Ectodermal cell (in vitro differentiated cells): ENCODE results near the gene LRRC14B.
"Not testable (repeated sequence)": the region's sequence is repeated elsewhere in the genome, so short reads cannot be mapped to it uniquely, and the experiment has no call there.

Experiments used
- H3K27ac ChIP-seq: 2 replicates; pipeline ENCODE4 v1.7.0; 2013; ENCODE audit warnings: mild to moderate bottlenecking, low read depth, low read length; ENCODE audit not compliant: insufficient read depth, poor library complexity, severe bottlenecking
- H3K27me3 ChIP-seq: 2 replicates; pipeline ENCODE4 v1.7.0; 2013; ENCODE audit warnings: mild to moderate bottlenecking, low read length; ENCODE audit not compliant: insufficient read depth, control insufficient read depth, poor library complexity, severe bottlenecking
- H3K36me3 ChIP-seq: one replicate; pipeline ENCODE4 v1.7.0; 2013; ENCODE audit warnings: low read length; ENCODE audit not compliant: control insufficient read depth, insufficient read depth
- H3K4me1 ChIP-seq: one replicate; pipeline ENCODE4 v1.7.0; 2013; ENCODE audit warnings: low read length; ENCODE audit not compliant: control insufficient read depth, insufficient read depth
- H3K4me3 ChIP-seq: 2 replicates; pipeline ENCODE4 v1.7.0; 2013; ENCODE audit warnings: low read depth, low read length, control low read depth; ENCODE audit not compliant: insufficient read depth
- H3K9me3 ChIP-seq: 2 replicates; pipeline ENCODE4 v1.7.0; 2013; ENCODE audit warnings: mild to moderate bottlenecking, low read length, moderate library complexity; ENCODE audit not compliant: control insufficient read depth
- WGBS, 2 experiments: methylation state at CpG; one replicate each; pipeline ENCODE4 v1.1.7; 2013; ENCODE audit warnings: missing lambda C conversion rate in 2 of 2; 5-methylcytosine and 5-hydroxymethylcytosine counted together

Gene LRRC14B

GRCh38 chr5:190366-191035 is 794 bp upstream of the LRRC14B start:
- Histone ChIP-seq H3K27ac (no peak overlapping the region), H3K27me3 (no peaks in the 10 kb centered on the region), H3K9me3 (no peaks in the 10 kb centered on the region), H3K36me3 (no peaks in the 10 kb centered on the region), H3K4me1 (peaks cover 15% of the 10 kb centered on the region), H3K4me3 (no peak overlapping the region)
- 79 to 81% methylated on average over 16 of the region's 16 CpGs for WGBS, 2 experiments

GRCh38 chr5:191949-192690 is 825 bp downstream of the LRRC14B start:
- H3K4me3 ChIP-seq: no peak overlapping the region
- no peaks in the 10 kb centered on the region for H3K36me3 ChIP-seq
- H3K9me3 ChIP-seq: no peaks in the 10 kb centered on the region
- H3K4me1 ChIP-seq: peaks cover 15% of the 10 kb centered on the region
- H3K27ac ChIP-seq: no peak overlapping the region
- 95% methylated on average over 46 of the region's 46 CpGs for WGBS, 2 experiments
- no peaks in the 10 kb centered on the region for H3K27me3 ChIP-seq

- Histone ChIP-seq H3K9me3 (no peaks in the 10 kb centered on the region), H3K4me3 (no peak overlapping the region), H3K27ac (no peak overlapping the region), H3K27me3 (no peaks in the 10 kb centered on the region), H3K36me3 (no peaks in the 10 kb centered on the region), H3K4me1 (peaks cover 15% of the 10 kb centered on the region)
- 88% methylated on average over 9 of the region's 9 CpGs for WGBS, 2 experiments
Observed at GRCh38 chr5:192691-192969, 1.3 kb downstream of the LRRC14B start.

- H3K4me3 ChIP-seq: no peak overlapping the region
- H3K9me3 ChIP-seq: no peaks in the 10 kb centered on the region
- no peak overlapping the region for H3K27ac ChIP-seq
- no peaks in the 10 kb centered on the region for H3K36me3 ChIP-seq
- WGBS, 2 experiments: 91 to 94% methylated on average over 17 of the region's 17 CpGs
- peaks cover 10% of the 10 kb centered on the region for H3K4me1 ChIP-seq
- no peaks in the 10 kb centered on the region for H3K27me3 ChIP-seq
Observed at GRCh38 chr5:192970-193831, 1.9 kb downstream of the LRRC14B start.

- no peak overlapping the region for H3K27ac ChIP-seq
- 89 to 92% methylated on average over 14 to 15 of the region's 15 CpGs for WGBS, 2 experiments
- H3K9me3 ChIP-seq: no peaks in the 10 kb centered on the region
Observed at GRCh38 chr5:194102-194501, 2.8 kb downstream of the LRRC14B start.

GRCh38 chr5:194603-195209 is 3.4 kb downstream of the LRRC14B start:
- H3K36me3 ChIP-seq: no peaks in the 10 kb centered on the region
- H3K27me3 ChIP-seq: no peaks in the 10 kb centered on the region
- no peak overlapping the region for H3K4me3 ChIP-seq
- H3K27ac ChIP-seq: no peak overlapping the region
- no peaks in the 10 kb centered on the region for H3K4me1 ChIP-seq
- no peaks in the 10 kb centered on the region for H3K9me3 ChIP-seq
- 95% methylated on average over 36 of the region's 36 CpGs for WGBS, 2 experiments

More at GRCh38 chr5:194102-194501, 2.8 kb downstream of the LRRC14B start:
- Histone ChIP-seq H3K36me3 (no peaks in the 10 kb centered on the region), H3K4me1 (peaks cover 2% of the 10 kb centered on the region), H3K4me3 (no peak overlapping the region), H3K27me3 (no peaks in the 10 kb centered on the region)

- H3K4me3 ChIP-seq: no peak overlapping the region
- no peaks in the 10 kb centered on the region for H3K27me3 ChIP-seq
- H3K9me3 ChIP-seq: no peaks in the 10 kb centered on the region
- no peak overlapping the region for H3K27ac ChIP-seq
- no peaks in the 10 kb centered on the region for H3K36me3 ChIP-seq
- no peaks in the 10 kb centered on the region for H3K4me1 ChIP-seq
- WGBS, 2 experiments: 86 to 87% methylated on average over 33 of the region's 33 CpGs
Observed at GRCh38 chr5:195401-196160, 4.3 kb downstream of the LRRC14B start.

- H3K9me3 ChIP-seq: no peaks in the 10 kb centered on the region
- H3K4me3 ChIP-seq: no peak overlapping the region
- no peaks in the 10 kb centered on the region for H3K27me3 ChIP-seq
- peaks cover 5% of the 10 kb centered on the region for H3K4me1 ChIP-seq
- H3K27ac ChIP-seq: no peak overlapping the region
- no peaks in the 10 kb centered on the region for H3K36me3 ChIP-seq
- WGBS, 2 experiments: 80 to 89% methylated on average over 8 to 10 of the region's 10 CpGs
Observed at GRCh38 chr5:196350-196749, 5.1 kb downstream of the LRRC14B start.

GRCh38 chr5:197031-197430 is 5.7 kb downstream of the LRRC14B start:
- H3K4me3 ChIP-seq, H3K27ac ChIP-seq, H3K9me3 ChIP-seq, H3K36me3 ChIP-seq, H3K27me3 ChIP-seq, H3K4me1 ChIP-seq: not testable (repeated sequence)
- 73 to 78% methylated on average over 14 to 18 of the region's 18 CpGs for WGBS, 2 experiments
